Right atrium auricular region (tissue), 2 donors: ENCODE measurements around the gene KCND3. TPM values are rescaled to one million over a fixed set of nuclear protein-coding genes. Genes with fewer than 3 reads are reported as not detected.

ENCODE experiments used
- DNase-seq: peaks from one replicate; pipeline ENCODE4 v3.0.0-alpha.2; 2019; ENCODE audit warnings: low spot score
- H3K27ac ChIP-seq, 2 donors: fragments of 200-600 bp; sonication (generic); 1 replicate in 1 of 2; 2 replicates in 1 of 2; pipeline ENCODE4 v1.5.1; 2016 to 2019
- H3K27me3 ChIP-seq, 2 donors: fragments of 200-600 bp; sonication (generic); one replicate each; pipeline versions ENCODE4 v1.5.1 to v1.6.0; 2017 to 2019
- H3K36me3 ChIP-seq: fragments of 200-600 bp; sonication (generic); one replicate; pipeline ENCODE4 v1.5.1; 2016
- H3K4me1 ChIP-seq, 2 donors: fragments of 200-600 bp; sonication (generic); one replicate each; pipeline versions ENCODE4 v1.5.1 to v1.6.0; 2017 to 2019
- H3K4me3 ChIP-seq, 2 donors: fragments of 200-600 bp; sonication (generic); 1 replicate in 1 of 2; 2 replicates in 1 of 2; pipeline ENCODE4 v1.5.1; 2017 to 2019; ENCODE audit warnings: mild to moderate bottlenecking in 1 of 2, moderate library complexity in 1 of 2
- H3K9me3 ChIP-seq, 2 donors: fragments of 200-600 bp; sonication (generic); one replicate each; pipeline ENCODE4 v1.5.1; 2019
- total RNA-seq, 2 donors: library from RNA; depleted of rRNA; stranded (reverse); fragments of >200 nt; gene quantifications; one replicate each; pipeline ENCODE4 v1.1.0, GENCODE V29; 2016
- TF ChIP-seq, protein P1 (sequence below), 2 donors: fragments of 200-600 bp; sonication (generic); IDR thresholded peaks; one replicate each; pipeline ENCODE4 v1.5.1; 2019; ENCODE audit warnings: antibody characterized with exemption in 2 of 2

KCND3 gene
- total RNA-seq, 2 donors from 2014 or later: 19.6 to 24.9 TPM

- Histone ChIP-seq H3K4me1 (no peaks in the 10 kb centered on the region), H3K4me3 (no peak overlapping the region), H3K36me3 (no peaks in the 10 kb centered on the region), H3K27ac (no peak overlapping the region), H3K27me3 (no peaks in the 10 kb centered on the region), H3K9me3 (no peaks in the 10 kb centered on the region)
- no peak for DNase-seq
- TF ChIP-seq, protein P1, sequence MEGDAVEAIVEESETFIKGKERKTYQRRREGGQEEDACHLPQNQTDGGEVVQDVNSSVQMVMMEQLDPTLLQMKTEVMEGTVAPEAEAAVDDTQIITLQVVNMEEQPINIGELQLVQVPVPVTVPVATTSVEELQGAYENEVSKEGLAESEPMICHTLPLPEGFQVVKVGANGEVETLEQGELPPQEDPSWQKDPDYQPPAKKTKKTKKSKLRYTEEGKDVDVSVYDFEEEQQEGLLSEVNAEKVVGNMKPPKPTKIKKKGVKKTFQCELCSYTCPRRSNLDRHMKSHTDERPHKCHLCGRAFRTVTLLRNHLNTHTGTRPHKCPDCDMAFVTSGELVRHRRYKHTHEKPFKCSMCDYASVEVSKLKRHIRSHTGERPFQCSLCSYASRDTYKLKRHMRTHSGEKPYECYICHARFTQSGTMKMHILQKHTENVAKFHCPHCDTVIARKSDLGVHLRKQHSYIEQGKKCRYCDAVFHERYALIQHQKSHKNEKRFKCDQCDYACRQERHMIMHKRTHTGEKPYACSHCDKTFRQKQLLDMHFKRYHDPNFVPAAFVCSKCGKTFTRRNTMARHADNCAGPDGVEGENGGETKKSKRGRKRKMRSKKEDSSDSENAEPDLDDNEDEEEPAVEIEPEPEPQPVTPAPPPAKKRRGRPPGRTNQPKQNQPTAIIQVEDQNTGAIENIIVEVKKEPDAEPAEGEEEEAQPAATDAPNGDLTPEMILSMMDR (IDR thresholded peaks at IDR 0.05): no peak
Observed at GRCh38 chr1:112006416-112007025, 17.1 kb upstream of the KCND3 start.

GRCh38 chr1:112004076-112004475 lies 14.6 kb upstream of the KCND3 start:
- TF ChIP-seq, protein P1 (IDR thresholded peaks at IDR 0.05): no peak
- no peak for DNase-seq
- Histone ChIP-seq H3K27me3 (no peaks in the 10 kb centered on the region), H3K36me3 (no peaks in the 10 kb centered on the region), H3K4me3 (no peak overlapping the region), H3K4me1 (no peaks in the 10 kb centered on the region), H3K27ac (no peak overlapping the region), H3K9me3 (no peaks in the 10 kb centered on the region)

DNA sequence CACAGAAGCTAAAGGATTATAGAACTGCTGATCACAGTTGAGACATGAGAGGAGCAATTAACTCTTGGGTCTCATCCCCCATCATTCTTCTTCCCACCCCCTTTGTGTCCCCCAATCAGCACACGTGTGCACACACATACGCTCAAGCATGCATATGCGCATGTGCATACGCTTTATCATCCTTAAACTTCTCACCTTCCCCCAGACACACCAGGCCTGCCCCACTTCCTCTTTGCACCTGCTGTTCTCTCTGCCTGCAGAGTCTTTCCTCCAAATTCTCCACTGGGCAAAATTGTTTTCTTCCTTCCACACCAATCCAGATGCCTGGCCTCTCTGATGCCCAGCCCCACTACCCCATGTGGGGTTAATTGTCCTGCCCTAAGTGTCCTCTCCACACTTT lies 13.0 kb upstream of the KCND3 start:
- H3K4me1 ChIP-seq: no peaks in the 10 kb centered on the region
- no peaks in the 10 kb centered on the region for H3K9me3 ChIP-seq
- TF ChIP-seq, protein P1 (IDR thresholded peaks at IDR 0.05): no peak
- no peak overlapping the region for H3K27ac ChIP-seq
- H3K36me3 ChIP-seq: no peaks in the 10 kb centered on the region
- no peak for DNase-seq
- no peaks in the 10 kb centered on the region for H3K27me3 ChIP-seq
- H3K4me3 ChIP-seq: no peak overlapping the region

DNA sequence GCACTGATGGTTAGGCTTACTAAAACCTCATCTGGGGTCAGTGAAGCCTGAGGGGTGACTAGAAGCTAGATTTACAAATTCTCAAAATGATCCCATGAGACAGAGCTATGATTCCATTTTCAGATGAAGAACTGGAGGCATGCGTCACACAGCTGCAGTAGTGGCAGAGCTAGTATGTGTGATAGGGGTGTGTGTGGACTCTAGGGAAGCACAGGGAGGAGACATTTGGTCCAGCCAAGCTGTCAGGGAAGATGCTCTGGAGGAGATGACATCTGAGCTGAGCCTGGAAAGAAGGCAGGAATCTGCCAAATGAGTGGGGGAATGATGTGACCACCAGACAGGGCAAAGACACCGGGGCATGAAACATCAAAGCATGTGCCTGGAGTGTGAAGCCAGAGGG lies 12.0 kb upstream of the KCND3 start:
- no peaks in the 10 kb centered on the region for H3K27me3 ChIP-seq
- no peaks in the 10 kb centered on the region for H3K4me1 ChIP-seq
- no peak for DNase-seq
- H3K36me3 ChIP-seq: no peaks in the 10 kb centered on the region
- H3K9me3 ChIP-seq: no peaks in the 10 kb centered on the region
- TF ChIP-seq, protein P1 (IDR thresholded peaks at IDR 0.05): no peak
- H3K4me3 ChIP-seq: no peak overlapping the region
- no peak overlapping the region for H3K27ac ChIP-seq

GRCh38 chr1:112000048-112000447 lies 10.6 kb upstream of the KCND3 start:
- Histone ChIP-seq H3K4me1 (no peaks in the 10 kb centered on the region), H3K9me3 (no peaks in the 10 kb centered on the region), H3K36me3 (no peaks in the 10 kb centered on the region), H3K27ac (no peak overlapping the region), H3K27me3 (no peaks in the 10 kb centered on the region), H3K4me3 (no peak overlapping the region)
- TF ChIP-seq, protein P1 (IDR thresholded peaks at IDR 0.05): no peak
- no peak for DNase-seq

GRCh38 chr1:111998332-111998731 lies 8.9 kb upstream of the KCND3 start:
- Histone ChIP-seq H3K4me1 (no peaks in the 10 kb centered on the region), H3K36me3 (no peaks in the 10 kb centered on the region), H3K27me3 (no peaks in the 10 kb centered on the region), H3K27ac (no peak overlapping the region), H3K4me3 (no peak overlapping the region), H3K9me3 (no peaks in the 10 kb centered on the region)
- DNase-seq: no peak
- TF ChIP-seq, protein P1 (IDR thresholded peaks at IDR 0.05): no peak
